Duodenal mucosa (tissue), 2 donors: Measurements from ENCODE around the gene CLDN5.

Experiments
- H3K27ac ChIP-seq: one replicate; pipeline ENCODE4 v1.7.0; 2013; ENCODE audit warnings: low read depth, low read length
- H3K27me3 ChIP-seq, 2 donors: one replicate each; pipeline ENCODE4 v1.7.0; 2013; ENCODE audit warnings: low read length in 2 of 2, control low read depth in 1 of 2; ENCODE audit not compliant: insufficient read depth in 2 of 2, control insufficient read depth in 1 of 2
- H3K36me3 ChIP-seq, 2 donors: one replicate each; pipeline ENCODE4 v1.7.0; 2013; ENCODE audit warnings: low read length in 2 of 2, control low read depth in 1 of 2; ENCODE audit not compliant: insufficient read depth in 2 of 2, control insufficient read depth in 1 of 2
- H3K4me1 ChIP-seq, 2 donors: one replicate each; pipeline ENCODE4 v1.7.0; 2013; ENCODE audit warnings: low read length in 2 of 2, control low read depth in 1 of 2; ENCODE audit not compliant: insufficient read depth in 2 of 2, control insufficient read depth in 1 of 2
- H3K4me3 ChIP-seq, 2 donors: one replicate each; pipeline ENCODE4 v1.7.0; 2013; ENCODE audit warnings: low read length in 2 of 2, low read depth in 1 of 2
- H3K9ac ChIP-seq, 2 donors: one replicate each; pipeline ENCODE4 v1.7.0; 2013; ENCODE audit warnings: low read length in 2 of 2, low read depth in 1 of 2
- H3K9me3 ChIP-seq, 2 donors: one replicate each; pipeline ENCODE4 v1.7.0; 2013; ENCODE audit warnings: low read length in 2 of 2, control low read depth in 1 of 2; ENCODE audit not compliant: control insufficient read depth in 1 of 2

The CLDN5 gene

GRCh38 chr22:19523240-19524169, 705 bp downstream of the CLDN5 start:
- H3K27ac ChIP-seq, result peak overlapping the region; percentile 10
- peak overlapping the region in 1 of 2 donors; percentile 18 for H3K9ac ChIP-seq
- H3K4me3 ChIP-seq, result peak overlapping the region; percentile 43 to 53
- H3K4me1 ChIP-seq, result peaks cover 0 to 16% of the 10 kb centered on the region in 2 donors
- H3K9me3 ChIP-seq, result no peaks in the 10 kb centered on the region
- H3K27me3 ChIP-seq, result peaks cover 18 to 35% of the 10 kb centered on the region in 2 donors
- no peaks in the 10 kb centered on the region for H3K36me3 ChIP-seq

GRCh38 chr22:19522881-19523239, 1.4 kb downstream of the CLDN5 start:
- Histone ChIP-seq H3K27ac (peak overlapping the region; percentile 10), H3K4me3 (peak overlapping the region; percentile 40 to 53), H3K27me3 (peaks cover 18 to 35% of the 10 kb centered on the region in 2 donors), H3K36me3 (no peaks in the 10 kb centered on the region), H3K9ac (peak overlapping the region in 1 of 2 donors; percentile 18), H3K9me3 (no peaks in the 10 kb centered on the region), H3K4me1 (peaks cover 0 to 15% of the 10 kb centered on the region in 2 donors)

GRCh38 chr22:19522190-19522880, 1.9 kb downstream of the CLDN5 start:
- H3K36me3 ChIP-seq, result no peaks in the 10 kb centered on the region
- H3K9ac ChIP-seq, result peak overlapping the region in 1 of 2 donors; percentile 6
- H3K4me3 ChIP-seq, result peak overlapping the region; percentile 40 to 53
- H3K4me1 ChIP-seq, result peaks cover 0 to 13% of the 10 kb centered on the region in 2 donors
- no peak overlapping the region for H3K27ac ChIP-seq
- H3K27me3 ChIP-seq, result peaks cover 18 to 35% of the 10 kb centered on the region in 2 donors
- H3K9me3 ChIP-seq, result no peaks in the 10 kb centered on the region

GRCh38 chr22:19520566-19521305, 3.5 kb downstream of the CLDN5 start:
- H3K27me3 ChIP-seq, result peaks cover 14 to 31% of the 10 kb centered on the region in 2 donors
- H3K27ac ChIP-seq, result no peak overlapping the region
- H3K4me1 ChIP-seq, result peaks cover 0 to 13% of the 10 kb centered on the region in 2 donors
- H3K9me3 ChIP-seq, result no peaks in the 10 kb centered on the region
- no peak overlapping the region for H3K9ac ChIP-seq
- no peaks in the 10 kb centered on the region for H3K36me3 ChIP-seq
- no peak overlapping the region for H3K4me3 ChIP-seq

- Histone ChIP-seq H3K36me3 (no peaks in the 10 kb centered on the region), H3K9me3 (no peaks in the 10 kb centered on the region), H3K9ac (no peak overlapping the region), H3K27me3 (peaks cover 12 to 25% of the 10 kb centered on the region in 2 donors), H3K4me3 (no peak overlapping the region), H3K4me1 (peaks cover 0 to 13% of the 10 kb centered on the region in 2 donors), H3K27ac (no peak overlapping the region)
Measured at GRCh38 chr22:19520007-19520406, 4.2 kb downstream of the CLDN5 start.

- Histone ChIP-seq H3K27me3 (peaks cover 9 to 18% of the 10 kb centered on the region in 2 donors), H3K4me1 (peaks cover 0 to 13% of the 10 kb centered on the region in 2 donors), H3K4me3 (no peak overlapping the region), H3K36me3 (peaks cover 0 to 4% of the 10 kb centered on the region in 2 donors), H3K9me3 (no peaks in the 10 kb centered on the region), H3K9ac (no peak overlapping the region), H3K27ac (no peak overlapping the region)
Measured at GRCh38 chr22:19519041-19519926, 4.9 kb downstream of the CLDN5 start.

- Histone ChIP-seq H3K27me3 (peaks cover 4 to 13% of the 10 kb centered on the region in 2 donors), H3K4me3 (no peak overlapping the region), H3K36me3 (peaks cover 0 to 7% of the 10 kb centered on the region in 2 donors), H3K4me1 (peaks cover 0 to 6% of the 10 kb centered on the region in 2 donors), H3K9ac (no peak overlapping the region), H3K27ac (no peak overlapping the region), H3K9me3 (no peaks in the 10 kb centered on the region)
Measured at GRCh38 chr22:19518635-19519034, 5.6 kb downstream of the CLDN5 start.

- Histone ChIP-seq H3K27ac (no peak overlapping the region), H3K4me3 (no peak overlapping the region), H3K9ac (no peak overlapping the region), H3K36me3 (peaks cover 0 to 7% of the 10 kb centered on the region in 2 donors), H3K4me1 (peaks cover 0 to 3% of the 10 kb centered on the region in 2 donors), H3K27me3 (peaks cover 2 to 7% of the 10 kb centered on the region in 2 donors), H3K9me3 (no peaks in the 10 kb centered on the region)
Measured at GRCh38 chr22:19517919-19518611, 6.1 kb downstream of the CLDN5 start.

GRCh38 chr22:19517171-19517500, 7.1 kb downstream of the CLDN5 start:
- Histone ChIP-seq H3K4me1 (no peaks in the 10 kb centered on the region), H3K9me3 (no peaks in the 10 kb centered on the region), H3K9ac (no peak overlapping the region), H3K27ac (no peak overlapping the region), H3K4me3 (no peak overlapping the region), H3K27me3 (no peaks in the 10 kb centered on the region), H3K36me3 (peaks cover 0 to 7% of the 10 kb centered on the region in 2 donors)
